ENCODE measurements around the gene PCDH12.

- no peak for TF ChIP-seq EZH2 (IDR thresholded peaks at IDR 0.05; ENCODE audit: borderline replicate concordance, control insufficient read depth, low read depth, low read length)
- no peak for TF ChIP-seq CTCF (IDR thresholded peaks at IDR 0.05 in 2 of 3, conservative IDR thresholded peaks at IDR 0.05 in 1 of 3; ENCODE audit: control insufficient read depth in 2 of 3, extremely low read depth in 1 of 3, insufficient read depth in 1 of 3, low read depth in 3 of 3, low read length in 3 of 3)
- no peak for TF ChIP-seq RAD21 (IDR thresholded peaks at IDR 0.05; ENCODE audit: insufficient read depth, low read depth, low read length)
- TF ChIP-seq RFX5 (IDR thresholded peaks at IDR 0.05; ENCODE audit: low read depth, low read length), result no peak
- no peak for TF ChIP-seq ZNF274 (IDR thresholded peaks at IDR 0.05; ENCODE audit: insufficient read depth, insufficient read length)
- TF ChIP-seq CBFB (IDR thresholded peaks at IDR 0.05; ENCODE audit: low read depth), result no peak
- TF ChIP-seq RCOR1 (conservative IDR thresholded peaks at IDR 0.05; ENCODE audit: low read depth, low read length), result no peak
- no peak for TF ChIP-seq SPI1 (IDR thresholded peaks at IDR 0.05; ENCODE audit: borderline replicate concordance, insufficient read depth, low read depth, low read length)
- TF ChIP-seq CEBPZ (IDR thresholded peaks at IDR 0.05; ENCODE audit: low read depth, low read length), result no peak
- TF ChIP-seq, protein P1, sequence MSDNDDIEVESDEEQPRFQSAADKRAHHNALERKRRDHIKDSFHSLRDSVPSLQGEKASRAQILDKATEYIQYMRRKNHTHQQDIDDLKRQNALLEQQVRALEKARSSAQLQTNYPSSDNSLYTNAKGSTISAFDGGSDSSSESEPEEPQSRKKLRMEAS (IDR thresholded peaks at IDR 0.05; ENCODE audit: low read depth, low read length), result no peak
- TF ChIP-seq TCF7 (IDR thresholded peaks at IDR 0.05; ENCODE audit: borderline replicate concordance), result no peak
- TF ChIP-seq NR2C1 (IDR thresholded peaks at IDR 0.05), result no peak
- TF ChIP-seq, protein P2, sequence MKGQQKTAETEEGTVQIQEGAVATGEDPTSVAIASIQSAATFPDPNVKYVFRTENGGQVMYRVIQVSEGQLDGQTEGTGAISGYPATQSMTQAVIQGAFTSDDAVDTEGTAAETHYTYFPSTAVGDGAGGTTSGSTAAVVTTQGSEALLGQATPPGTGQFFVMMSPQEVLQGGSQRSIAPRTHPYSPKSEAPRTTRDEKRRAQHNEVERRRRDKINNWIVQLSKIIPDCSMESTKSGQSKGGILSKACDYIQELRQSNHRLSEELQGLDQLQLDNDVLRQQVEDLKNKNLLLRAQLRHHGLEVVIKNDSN (IDR thresholded peaks at IDR 0.05; ENCODE audit: borderline replicate concordance, extremely low read length, insufficient read depth, low read depth, low read length), result no peak
Observed at GRCh38 chr5:141976176-141976575, 18.2 kb upstream of the PCDH12 start.
